ENCODE data around the gene POMGNT1.

GRCh38 chr1:46187106-46187869, 10.9 kb downstream of the POMGNT1 start:
- no peak for TF ChIP-seq EZH2 (IDR thresholded peaks at IDR 0.05; ENCODE audit: low read length)
- no peak for TF ChIP-seq CTCF (optimal IDR thresholded peaks at IDR 0.05 in 1 of 3, IDR thresholded peaks at IDR 0.05 in 1 of 3, conservative IDR thresholded peaks at IDR 0.05 in 1 of 3; ENCODE audit: extremely low read depth in 1 of 3, insufficient read depth in 2 of 3, low read length in 3 of 3)
